Measurements from ENCODE around the gene CTU2.

The CTU2 gene

DNA sequence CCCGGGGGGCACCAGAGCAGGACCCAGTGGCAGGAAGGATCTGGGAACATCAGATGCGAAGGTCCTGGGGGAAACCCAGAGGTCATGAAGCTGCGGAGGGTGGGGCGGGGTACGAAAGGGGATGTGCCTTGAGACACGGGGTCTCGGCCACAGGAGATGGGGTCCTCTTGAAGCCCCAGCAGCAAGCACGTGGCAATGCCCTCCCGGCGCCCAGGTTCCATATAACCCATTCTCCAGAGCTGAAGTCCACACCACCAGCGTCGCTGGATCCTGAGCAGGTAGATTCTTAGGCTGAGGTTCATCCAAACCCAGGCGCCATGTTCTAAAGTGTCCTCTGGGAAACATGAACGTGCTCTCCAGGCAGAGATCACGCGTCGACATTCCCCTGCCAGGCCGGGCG, 57.8 kb downstream of the CTU2 start:
- no peak for DNase-seq

DNA sequence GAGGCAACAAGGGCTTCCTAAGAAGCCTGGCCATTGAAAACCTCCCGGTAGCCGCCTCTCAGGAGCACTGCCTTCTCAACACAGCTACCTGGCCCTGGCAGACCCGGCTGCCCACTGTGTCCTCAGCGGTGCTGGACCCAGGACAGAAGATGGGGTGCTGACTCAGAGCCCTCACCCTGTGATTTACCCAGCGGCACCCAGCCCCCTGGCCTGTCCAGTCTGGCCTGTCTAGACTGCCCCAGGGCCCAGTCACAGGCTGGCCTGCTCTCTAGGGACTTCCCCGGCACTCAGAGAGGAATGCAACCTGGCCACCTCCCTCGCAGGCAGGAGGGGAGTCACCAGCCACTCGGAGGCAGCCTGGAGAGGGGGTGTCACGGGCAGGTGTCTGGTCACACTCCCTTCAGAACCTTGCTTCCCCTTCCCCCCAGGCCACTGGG, 58.6 kb downstream of the CTU2 start:
- DNase-seq: no peak

All from midbrain (tissue), 1 donor.